Measurements from ENCODE around the gene RAB6B. TPM values are rescaled to one million over a fixed set of nuclear protein-coding genes. Genes with fewer than 3 reads are reported as not detected.

Gene RAB6B
- total RNA-seq, 1 donor from 2014 or later, result 11.3 TPM

DNA sequence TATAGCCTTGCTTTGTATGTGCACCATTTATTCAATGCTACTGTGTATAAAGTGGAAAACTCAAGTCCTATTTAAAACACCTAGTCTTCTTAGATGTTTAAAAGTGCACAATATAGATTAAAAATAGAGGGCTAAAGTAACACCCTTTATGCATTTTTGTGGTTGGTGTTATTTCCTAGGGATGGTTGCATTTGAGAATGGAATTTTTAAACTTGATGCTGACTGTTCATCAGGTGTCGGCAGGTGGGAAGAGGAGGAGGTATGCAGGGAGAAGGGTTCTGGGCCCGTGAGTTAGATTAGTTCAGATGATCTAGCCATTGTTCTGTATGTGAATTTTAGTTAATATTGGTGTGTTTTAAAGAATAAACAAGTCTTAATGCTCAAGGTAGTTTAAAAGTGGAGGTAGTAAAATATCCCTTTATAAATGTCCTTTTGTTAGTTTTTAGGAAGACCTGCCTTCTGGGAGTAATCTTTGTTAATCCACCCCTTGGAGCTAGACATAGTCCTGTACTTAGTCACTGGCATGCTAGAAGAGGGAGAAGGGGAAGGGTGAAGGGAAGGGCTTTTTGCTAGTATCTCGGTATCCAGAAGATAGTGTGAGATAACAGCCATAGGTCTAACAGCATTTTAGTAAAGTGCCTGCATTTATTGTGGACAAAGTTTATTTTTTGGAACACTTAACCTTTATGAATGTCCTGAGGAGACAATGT, 98.1 kb downstream of the RAB6B start:
- no peak overlapping the region for H3K4me3 Mint-ChIP-seq (ENCODE audit: unreplicated experiment)
- H3K4me1 Mint-ChIP-seq (ENCODE audit: unreplicated experiment), result no peaks in the 10 kb centered on the region
- H3K36me3 Mint-ChIP-seq (ENCODE audit: unreplicated experiment), result no peaks in the 10 kb centered on the region
- peaks cover 53% of the 10 kb centered on the region for H3K27me3 Mint-ChIP-seq (ENCODE audit: unreplicated experiment)
- H3K27ac Mint-ChIP-seq (ENCODE audit: unreplicated experiment), result no peak overlapping the region
- TF ChIP-seq, protein P1, sequence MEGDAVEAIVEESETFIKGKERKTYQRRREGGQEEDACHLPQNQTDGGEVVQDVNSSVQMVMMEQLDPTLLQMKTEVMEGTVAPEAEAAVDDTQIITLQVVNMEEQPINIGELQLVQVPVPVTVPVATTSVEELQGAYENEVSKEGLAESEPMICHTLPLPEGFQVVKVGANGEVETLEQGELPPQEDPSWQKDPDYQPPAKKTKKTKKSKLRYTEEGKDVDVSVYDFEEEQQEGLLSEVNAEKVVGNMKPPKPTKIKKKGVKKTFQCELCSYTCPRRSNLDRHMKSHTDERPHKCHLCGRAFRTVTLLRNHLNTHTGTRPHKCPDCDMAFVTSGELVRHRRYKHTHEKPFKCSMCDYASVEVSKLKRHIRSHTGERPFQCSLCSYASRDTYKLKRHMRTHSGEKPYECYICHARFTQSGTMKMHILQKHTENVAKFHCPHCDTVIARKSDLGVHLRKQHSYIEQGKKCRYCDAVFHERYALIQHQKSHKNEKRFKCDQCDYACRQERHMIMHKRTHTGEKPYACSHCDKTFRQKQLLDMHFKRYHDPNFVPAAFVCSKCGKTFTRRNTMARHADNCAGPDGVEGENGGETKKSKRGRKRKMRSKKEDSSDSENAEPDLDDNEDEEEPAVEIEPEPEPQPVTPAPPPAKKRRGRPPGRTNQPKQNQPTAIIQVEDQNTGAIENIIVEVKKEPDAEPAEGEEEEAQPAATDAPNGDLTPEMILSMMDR (IDR thresholded peaks at IDR 0.05), result no peak
- H3K9me3 Mint-ChIP-seq (ENCODE audit: unreplicated experiment), result peaks cover 7% of the 10 kb centered on the region
- DNase-seq (ENCODE audit: extremely low spot score, unreplicated experiment), result no peak

DNA sequence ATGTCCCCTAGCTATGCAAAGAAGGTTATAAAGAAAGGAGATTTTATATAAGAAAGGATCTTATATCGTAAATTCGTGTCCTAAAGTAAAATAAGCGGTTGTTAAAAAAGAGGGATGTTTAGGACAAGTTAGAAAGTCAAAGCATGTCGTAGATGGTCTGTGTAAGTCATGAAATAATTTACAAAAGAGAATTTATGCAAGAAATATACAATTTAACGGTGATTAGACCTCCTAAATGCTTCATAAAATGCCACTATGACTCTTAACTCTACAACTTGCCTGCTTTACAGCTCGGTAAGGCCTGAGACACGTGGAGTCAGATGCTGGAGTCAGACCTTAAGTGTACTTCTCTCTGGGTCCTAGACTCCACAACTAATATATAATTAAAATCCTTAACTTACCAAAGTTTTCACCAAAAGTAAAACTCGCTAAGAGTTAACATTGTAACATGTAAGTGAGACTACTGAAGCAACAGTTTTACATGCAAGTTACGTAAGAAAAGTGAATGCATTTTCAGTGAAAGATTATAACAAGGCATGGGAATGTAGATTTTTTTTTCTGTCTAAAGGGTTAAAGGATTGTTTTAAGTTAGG, 103.4 kb downstream of the RAB6B start:
- Mint-ChIP-seq H3K4me3 (ENCODE audit: unreplicated experiment) (no peak overlapping the region), H3K27ac (ENCODE audit: unreplicated experiment) (no peak overlapping the region), H3K27me3 (ENCODE audit: unreplicated experiment) (peaks cover 15% of the 10 kb centered on the region), H3K4me1 (ENCODE audit: unreplicated experiment) (no peaks in the 10 kb centered on the region), H3K9me3 (ENCODE audit: unreplicated experiment) (peaks cover 25% of the 10 kb centered on the region), H3K36me3 (ENCODE audit: unreplicated experiment) (no peaks in the 10 kb centered on the region)
- no peak for DNase-seq (ENCODE audit: extremely low spot score, unreplicated experiment)
- TF ChIP-seq, protein P1 (IDR thresholded peaks at IDR 0.05), result no peak

DNA sequence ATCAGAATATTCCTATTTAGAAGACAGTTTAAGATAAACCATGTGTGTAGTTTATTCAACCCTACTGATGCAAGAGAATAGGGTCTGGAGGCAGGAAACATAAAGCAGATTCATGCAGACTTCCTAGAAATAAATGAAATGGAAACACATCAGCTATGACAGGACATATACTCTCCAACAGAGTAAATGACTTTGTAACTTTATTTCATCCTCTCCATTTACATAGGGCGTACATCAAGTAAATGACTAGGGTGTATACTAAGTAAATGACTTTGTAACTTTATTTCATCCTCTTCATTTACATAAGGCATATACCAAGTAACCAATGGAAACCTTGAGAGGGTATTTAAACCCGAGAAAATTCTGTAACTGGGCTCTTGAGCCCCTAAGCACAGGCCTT, 107.7 kb downstream of the RAB6B start:
- H3K27me3 Mint-ChIP-seq (ENCODE audit: unreplicated experiment), result peaks cover 18% of the 10 kb centered on the region
- H3K27ac Mint-ChIP-seq (ENCODE audit: unreplicated experiment), result no peak overlapping the region
- no peaks in the 10 kb centered on the region for H3K36me3 Mint-ChIP-seq (ENCODE audit: unreplicated experiment)
- peaks cover 23% of the 10 kb centered on the region for H3K9me3 Mint-ChIP-seq (ENCODE audit: unreplicated experiment)
- H3K4me3 Mint-ChIP-seq (ENCODE audit: unreplicated experiment), result no peak overlapping the region
- TF ChIP-seq, protein P1 (IDR thresholded peaks at IDR 0.05), result no peak
- DNase-seq (ENCODE audit: extremely low spot score, unreplicated experiment), result no peak
- H3K4me1 Mint-ChIP-seq (ENCODE audit: unreplicated experiment), result no peaks in the 10 kb centered on the region

GRCh38 chr3:133783762-133784161, 111.9 kb downstream of the RAB6B start:
- no peak for DNase-seq (ENCODE audit: extremely low spot score, unreplicated experiment)
- TF ChIP-seq, protein P1 (IDR thresholded peaks at IDR 0.05), result no peak
- Mint-ChIP-seq H3K4me1 (ENCODE audit: unreplicated experiment) (no peaks in the 10 kb centered on the region), H3K27ac (ENCODE audit: unreplicated experiment) (no peak overlapping the region), H3K9me3 (ENCODE audit: unreplicated experiment) (peaks cover 3% of the 10 kb centered on the region), H3K27me3 (ENCODE audit: unreplicated experiment) (peaks cover 38% of the 10 kb centered on the region), H3K4me3 (ENCODE audit: unreplicated experiment) (no peak overlapping the region), H3K36me3 (ENCODE audit: unreplicated experiment) (no peaks in the 10 kb centered on the region)

GRCh38 chr3:133782454-133782853, 113.2 kb downstream of the RAB6B start:
- no peak overlapping the region for H3K27ac Mint-ChIP-seq (ENCODE audit: unreplicated experiment)
- peaks cover 37% of the 10 kb centered on the region for H3K27me3 Mint-ChIP-seq (ENCODE audit: unreplicated experiment)
- no peak overlapping the region for H3K4me3 Mint-ChIP-seq (ENCODE audit: unreplicated experiment)
- TF ChIP-seq, protein P1 (IDR thresholded peaks at IDR 0.05), result no peak
- no peaks in the 10 kb centered on the region for H3K9me3 Mint-ChIP-seq (ENCODE audit: unreplicated experiment)
- DNase-seq (ENCODE audit: extremely low spot score, unreplicated experiment), result no peak
- H3K4me1 Mint-ChIP-seq (ENCODE audit: unreplicated experiment), result no peaks in the 10 kb centered on the region
- H3K36me3 Mint-ChIP-seq (ENCODE audit: unreplicated experiment), result no peaks in the 10 kb centered on the region

All from osteocyte (in vitro differentiated cells).